HG03439 (cell line): Measurements from ENCODE around the gene DUSP9.

Experiments used
- ATAC-seq: cut with Tn5 transposase; IDR thresholded peaks from one replicate; pipeline ENCODE4 v1.9.1; 2021; ENCODE audit warnings: mild to moderate bottlenecking, moderate library complexity; ENCODE audit not compliant: unreplicated experiment

DUSP9 gene

DNA sequence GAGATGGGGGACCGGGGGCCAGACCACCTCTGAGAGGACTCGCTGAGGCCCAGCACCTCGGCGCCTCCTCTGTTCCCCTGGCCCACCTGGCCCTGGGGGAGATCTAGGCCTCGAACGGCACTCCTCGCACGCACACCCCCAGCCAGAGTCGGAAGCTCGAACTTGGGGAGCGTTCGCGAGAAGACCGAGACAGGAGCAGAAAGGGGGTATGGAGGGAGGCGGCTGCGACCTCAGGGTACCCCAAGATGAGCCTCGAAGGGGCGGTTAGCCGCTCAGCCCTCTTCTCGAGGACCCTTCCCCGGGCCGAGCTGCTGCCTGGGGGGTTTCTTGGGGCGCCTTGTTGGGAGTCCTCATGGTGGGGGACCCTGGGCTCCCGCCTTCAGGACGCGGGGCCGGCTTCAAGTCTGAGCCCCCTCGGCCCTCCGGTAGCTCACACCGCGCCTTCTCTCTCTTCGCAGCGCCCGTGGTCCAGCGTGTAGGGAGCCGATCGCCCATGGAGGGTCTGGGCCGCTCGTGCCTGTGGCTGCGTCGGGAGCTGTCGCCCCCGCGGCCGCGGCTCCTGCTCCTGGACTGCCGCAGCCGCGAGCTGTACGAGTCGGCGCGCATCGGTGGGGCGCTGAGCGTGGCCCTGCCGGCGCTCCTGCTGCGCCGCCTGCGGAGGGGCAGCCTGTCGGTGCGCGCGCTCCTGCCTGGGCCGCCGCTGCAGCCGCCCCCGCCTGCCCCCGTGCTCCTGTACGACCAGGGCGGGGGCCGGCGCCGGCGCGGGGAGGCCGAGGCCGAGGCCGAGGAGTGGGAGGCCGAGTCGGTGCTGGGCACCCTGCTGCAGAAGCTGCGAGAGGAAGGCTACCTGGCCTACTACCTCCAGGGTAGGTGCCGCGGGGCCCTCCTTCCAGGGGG is 706 bp downstream of the DUSP9 start:
- no peak for ATAC-seq

DNA sequence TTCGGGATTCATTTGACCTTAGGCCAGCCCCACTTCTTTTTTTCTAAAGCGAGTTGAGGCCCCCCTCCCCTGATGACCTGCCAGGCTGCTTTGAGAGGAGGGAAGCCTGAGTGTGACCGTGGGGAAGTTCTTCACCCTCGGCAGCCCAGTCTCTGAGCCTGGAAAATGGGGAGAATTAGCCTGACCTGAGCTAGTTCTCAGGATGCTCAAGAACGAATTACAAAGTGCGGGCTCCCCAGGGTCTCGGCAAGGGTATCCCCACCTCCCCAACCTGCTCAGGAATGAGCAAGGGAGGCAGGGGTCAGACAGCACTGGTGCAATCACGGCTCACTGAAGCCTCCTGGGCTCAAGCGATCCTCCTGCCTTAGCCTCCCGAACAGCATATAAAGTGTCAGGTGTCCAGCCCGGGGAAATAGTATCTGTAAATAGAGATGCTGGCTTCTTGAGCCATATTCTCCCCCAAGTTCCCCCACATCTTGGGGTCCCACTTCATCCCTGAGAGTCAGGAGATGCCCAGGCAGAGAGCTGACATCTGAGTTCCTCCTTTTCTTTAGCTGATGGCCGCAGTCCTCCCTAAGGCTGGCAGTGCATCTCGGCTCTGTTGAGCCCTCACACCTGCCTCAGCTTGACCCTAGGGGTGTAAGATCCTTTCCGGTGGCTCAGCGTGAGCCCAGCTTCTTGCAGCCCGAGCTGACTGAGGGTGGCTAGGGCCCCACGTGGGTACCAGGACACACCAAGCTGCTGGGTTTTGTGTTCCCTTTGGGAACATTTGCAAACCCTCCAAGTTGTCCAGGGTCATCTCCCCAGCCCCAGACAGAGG is 1.6 kb downstream of the DUSP9 start:
- no peak for ATAC-seq

DNA sequence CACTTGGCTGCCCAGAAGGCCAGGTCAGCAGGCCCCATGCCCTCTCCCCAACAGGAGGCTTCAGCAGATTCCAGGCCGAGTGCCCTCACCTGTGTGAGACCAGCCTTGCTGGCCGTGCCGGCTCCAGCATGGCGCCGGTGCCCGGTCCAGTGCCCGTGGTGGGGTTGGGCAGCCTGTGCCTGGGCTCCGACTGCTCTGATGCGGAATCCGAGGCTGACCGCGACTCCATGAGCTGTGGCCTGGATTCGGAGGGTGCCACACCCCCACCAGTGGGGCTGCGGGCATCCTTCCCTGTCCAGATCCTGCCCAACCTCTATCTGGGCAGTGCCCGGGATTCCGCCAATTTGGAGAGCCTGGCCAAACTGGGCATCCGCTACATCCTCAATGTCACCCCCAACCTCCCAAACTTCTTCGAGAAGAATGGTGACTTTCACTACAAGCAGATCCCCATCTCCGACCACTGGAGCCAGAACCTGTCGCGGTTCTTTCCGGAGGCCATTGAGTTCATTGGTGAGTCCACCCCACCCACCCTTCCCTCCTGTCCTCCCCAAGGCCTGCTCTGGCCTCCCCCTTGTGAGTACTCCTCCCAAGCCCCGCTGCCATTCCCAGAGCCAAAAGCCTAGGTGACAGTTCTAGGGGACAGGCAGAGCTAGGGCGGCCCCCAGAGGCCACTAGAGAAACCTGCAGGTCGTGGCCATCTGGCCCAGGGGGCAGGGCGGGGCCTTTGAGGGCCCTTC is 2.3 kb downstream of the DUSP9 start:
- ATAC-seq: no peak

DNA sequence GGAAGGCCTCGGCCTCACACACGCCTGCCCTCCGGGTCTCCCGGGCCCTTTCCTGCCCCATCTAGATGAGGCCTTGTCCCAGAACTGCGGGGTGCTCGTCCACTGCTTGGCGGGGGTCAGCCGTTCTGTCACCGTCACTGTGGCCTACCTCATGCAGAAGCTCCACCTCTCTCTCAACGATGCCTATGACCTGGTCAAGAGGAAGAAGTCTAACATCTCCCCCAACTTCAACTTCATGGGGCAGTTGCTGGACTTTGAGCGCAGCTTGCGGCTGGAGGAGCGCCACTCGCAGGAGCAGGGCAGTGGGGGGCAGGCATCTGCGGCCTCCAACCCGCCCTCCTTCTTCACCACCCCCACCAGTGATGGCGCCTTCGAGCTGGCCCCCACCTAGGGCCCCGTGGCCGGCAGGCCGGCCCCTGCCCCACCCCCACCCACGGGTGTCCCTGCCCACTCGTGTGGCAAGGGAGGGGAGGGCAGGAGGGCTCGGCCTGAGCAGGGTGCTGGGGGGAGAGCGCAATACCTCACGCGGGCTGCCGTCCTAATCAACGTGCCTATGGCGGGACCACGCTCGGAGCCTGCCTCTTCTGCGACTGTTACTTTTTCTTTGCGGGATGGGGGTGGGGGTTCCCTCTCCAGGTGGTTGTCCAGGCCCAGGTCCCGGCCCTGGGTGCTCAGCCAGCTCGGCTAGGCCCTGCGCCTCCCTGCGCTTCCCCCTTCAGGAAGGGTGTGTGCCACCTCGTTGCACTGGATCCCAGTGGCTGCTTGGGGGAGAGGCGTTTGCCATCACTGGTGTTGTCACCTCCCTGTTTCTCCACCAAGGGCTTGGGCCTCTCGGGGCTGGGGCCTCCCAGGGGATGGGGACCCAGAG is 3.1 kb downstream of the DUSP9 start:
- ATAC-seq: no peak

DNA sequence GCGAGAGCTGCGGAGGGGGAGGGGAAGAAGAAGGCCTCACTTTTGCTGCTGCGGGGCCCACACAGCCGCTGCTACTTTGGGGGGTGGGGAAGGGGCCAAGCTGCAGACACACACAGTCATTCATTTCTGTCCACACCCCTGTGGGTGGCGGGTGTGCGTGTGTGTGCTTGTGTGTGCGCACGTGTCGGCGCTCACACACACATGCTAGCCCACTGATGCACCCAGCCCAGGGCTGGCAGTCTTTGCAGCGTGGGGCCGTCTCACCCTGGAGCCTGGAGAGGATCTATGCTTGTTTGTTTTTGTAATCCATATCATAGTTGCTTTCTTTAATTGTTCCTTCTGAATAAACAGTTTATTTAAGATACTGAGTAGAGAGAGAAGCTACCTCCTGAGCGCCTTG is 4.0 kb downstream of the DUSP9 start:
- no peak for ATAC-seq

DNA sequence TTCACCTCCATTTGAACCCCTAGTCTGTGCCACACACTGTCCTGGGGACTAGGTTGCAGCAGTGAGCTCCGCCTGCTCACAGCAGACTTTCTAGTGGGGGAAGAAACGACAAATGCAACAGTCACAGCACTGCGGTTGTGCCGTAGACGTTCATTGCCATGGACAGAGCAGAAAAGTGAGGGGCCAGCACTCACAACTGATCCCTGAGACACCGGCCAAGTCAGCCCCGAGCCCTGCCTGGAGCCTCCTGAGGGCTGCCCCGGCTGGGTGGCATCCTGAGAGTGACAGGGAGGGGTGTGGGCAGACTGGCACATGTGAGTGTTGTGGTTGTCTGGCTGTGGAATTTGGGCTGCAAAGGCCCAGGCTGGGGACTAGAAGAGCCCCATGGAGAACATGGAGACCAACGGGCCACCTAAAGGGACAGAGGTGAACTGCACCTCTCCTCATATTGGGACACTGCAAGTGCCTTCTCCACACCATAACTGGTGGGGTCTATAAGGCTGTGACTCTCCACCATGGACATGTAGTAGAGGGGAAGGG is 4.6 kb downstream of the DUSP9 start:
- ATAC-seq: no peak

DNA sequence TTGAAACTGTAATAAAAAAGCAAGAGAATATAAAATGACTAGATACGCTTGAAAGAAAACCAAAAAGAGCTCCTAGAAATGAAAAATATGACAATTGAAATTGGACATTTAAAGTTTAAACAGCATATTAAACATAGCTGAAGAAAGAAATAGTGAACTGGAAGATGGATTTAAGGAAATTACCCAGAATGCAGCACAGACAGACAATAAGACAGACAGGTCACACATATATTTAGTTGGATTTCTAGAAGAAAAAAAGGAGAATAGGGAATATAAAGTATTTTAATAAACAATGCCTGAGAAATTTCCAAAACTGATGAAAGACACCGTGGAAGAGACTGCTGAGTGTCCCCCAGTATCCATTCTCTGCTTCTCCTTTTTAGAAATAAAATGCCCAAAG is 6.6 kb downstream of the DUSP9 start:
- no peak for ATAC-seq

DNA sequence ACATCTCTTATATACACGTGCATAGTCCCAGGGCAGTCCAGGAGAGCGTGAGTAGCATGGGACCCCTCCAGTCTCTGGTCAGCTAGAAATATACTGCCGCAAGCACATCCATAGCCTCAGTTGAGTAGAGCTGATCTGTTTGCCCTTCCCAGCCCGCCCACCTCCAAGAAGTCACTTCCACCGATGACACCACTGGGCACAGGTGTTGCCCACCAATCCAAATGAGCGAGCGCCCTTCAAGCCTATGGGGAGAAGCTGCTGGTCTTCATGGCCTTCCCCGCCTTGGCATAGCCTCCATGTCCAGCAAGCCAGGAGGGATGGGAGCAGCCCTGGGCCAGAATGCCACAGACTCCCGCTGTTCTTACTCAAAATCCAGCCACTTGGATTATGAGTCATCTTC is 10.2 kb downstream of the DUSP9 start:
- no peak for ATAC-seq

DNA sequence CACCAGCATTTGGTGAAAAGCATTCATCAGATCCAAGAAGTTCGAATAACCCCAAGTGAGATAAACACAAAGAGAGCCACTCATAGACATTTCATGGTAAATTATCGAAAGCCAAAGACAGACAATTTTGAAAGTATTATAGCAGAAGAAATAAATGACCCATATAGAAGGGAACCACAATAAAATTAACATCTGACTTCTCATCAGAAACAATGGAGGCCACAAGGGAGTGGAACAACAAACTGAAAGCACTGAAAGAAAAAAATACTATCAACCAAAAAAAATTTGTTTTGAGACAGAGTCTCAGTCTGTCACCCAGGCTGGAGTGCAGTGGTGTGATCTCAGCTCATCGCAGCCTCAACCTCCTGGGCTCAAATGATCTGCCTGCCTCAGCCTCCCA is 12.3 kb downstream of the DUSP9 start:
- no peak for ATAC-seq

DNA sequence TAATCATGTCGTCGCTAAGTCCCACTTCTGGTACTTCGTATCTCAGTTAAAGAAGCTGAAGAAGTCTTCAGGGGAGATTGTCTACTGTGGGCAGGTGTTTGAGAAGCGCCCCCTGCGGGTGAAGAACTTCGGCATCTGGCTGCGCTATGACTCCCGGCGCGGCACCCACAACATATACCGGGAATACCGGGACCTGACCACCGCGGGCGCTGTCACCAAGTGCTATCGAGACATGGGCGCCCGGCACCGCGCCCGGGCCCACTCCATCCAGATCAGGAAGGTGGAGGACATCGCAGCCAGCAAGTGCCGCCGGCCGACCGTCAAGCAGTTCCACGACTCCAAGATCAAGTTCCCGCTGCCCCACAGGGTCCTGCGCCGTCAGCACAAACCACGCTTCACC is 15.3 kb downstream of the DUSP9 start:
- ATAC-seq: no peak

DNA sequence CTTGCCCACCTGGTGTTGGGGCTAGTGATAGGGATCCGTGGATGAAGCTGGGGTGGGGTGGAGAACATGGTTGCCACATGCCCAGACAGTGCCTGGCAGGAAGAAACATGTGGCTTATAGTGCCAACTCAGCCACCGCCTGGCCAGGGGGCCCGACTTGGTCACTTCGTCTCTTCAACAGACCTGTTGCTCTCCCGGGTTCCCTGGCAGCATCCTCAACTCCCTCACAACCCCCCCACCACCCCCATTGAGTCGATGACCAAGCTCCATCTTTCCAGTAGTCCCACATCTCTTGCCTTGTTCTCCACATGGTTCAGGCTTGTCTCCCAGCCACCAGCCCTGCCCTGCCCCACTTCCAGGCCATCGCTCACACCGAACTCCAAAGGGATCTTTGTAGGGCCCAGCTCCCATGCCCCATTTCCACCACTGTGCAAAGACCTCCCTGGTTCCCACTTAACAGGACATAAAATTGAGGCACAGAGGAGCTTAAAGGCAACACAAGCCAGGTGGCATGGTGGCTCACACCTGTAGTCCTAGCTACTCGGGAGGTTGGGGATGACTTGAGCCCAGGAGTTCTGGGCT is 18.8 kb downstream of the DUSP9 start:
- no peak for ATAC-seq

DNA sequence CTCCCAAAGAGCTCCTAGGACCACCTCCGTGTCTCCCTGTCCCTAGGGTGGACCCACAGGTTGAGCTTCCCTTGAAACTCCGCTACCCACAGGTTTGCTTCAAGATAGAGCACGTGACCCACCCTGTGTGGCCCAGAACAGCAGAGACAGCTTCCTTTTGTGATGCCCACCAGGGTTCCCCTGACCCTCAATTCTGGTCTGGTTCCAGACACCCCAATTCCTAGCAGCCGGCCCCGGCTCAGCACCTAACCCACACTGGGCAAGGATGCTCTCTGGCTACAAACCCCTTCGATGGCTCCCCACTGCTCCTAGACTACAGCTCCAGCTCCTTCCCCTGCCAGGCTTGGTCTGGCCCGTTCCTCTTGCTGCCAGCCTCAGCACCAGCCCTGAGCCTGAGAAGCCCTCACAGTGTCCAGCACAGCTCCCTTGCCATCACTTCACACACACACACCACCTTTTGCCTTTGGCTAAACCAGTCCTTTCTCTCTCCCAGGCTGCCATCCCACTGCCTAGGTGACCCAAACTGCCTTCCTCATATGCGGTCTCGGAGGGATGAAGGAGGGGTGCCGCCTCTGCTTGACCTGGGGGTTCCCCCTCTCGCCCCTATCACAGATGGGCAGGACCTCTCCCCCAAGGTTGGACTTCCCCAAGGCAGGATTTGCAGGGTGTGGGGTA is 20.4 kb downstream of the DUSP9 start:
- ATAC-seq: no peak

DNA sequence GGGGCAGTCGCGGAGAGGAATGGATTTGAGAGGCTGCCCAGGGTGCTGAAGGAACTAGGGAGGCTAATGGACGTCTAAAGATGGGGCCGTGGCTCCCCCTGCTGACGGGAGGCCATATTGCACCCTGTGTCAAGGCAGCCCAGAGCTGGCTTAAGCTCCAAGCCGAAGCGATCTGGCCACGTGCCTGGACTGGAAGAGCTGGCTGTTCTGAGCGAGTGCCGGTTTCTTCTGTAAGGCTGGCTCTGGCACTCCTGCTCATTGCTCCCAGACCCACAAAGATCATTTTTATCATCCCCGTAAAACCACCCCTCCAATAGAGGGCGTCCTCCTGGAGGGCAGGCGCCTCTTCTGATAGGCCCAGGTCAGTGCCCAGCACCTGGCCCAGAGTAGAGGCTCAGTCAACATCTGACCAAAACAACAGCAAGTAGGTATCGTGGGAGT is 21.0 kb downstream of the DUSP9 start:
- ATAC-seq: no peak

DNA sequence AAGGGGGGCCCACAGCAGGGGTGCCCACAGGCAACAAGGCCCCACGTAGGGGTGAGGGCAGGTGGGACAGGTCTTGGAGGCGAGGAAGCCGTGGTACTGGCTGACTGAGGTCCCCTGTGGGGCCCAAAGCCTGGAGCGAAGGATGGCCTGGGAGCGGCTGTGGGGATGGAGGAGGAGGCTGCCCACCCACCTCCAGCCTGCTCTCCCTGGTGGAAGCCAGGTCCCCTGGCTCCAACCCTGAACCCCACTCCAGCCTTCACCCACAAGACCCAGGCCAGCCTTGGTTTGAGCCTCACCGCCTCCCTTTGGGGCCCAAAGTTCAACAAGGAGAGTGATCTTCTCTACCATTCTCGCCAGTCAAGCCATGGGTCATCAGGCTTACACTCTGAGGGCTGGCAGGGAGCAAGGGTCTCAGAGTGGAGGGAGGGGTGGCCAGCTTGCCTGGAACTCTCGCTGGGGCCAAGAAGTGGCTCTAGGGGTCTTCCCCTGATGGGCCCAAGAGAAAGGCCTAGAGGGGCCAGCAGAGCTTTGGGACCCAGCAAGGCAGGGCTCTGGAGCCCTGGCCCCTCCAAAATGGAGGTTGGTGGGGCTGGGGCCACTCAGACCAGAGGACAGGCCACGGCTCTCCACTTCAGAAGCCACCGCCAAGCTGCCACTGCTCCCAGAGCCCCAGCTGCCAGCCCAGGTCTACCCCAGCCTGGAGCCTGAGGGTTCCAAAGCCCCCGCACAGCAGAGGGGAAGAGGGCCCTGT is 21.6 kb downstream of the DUSP9 start:
- no peak for ATAC-seq

DNA sequence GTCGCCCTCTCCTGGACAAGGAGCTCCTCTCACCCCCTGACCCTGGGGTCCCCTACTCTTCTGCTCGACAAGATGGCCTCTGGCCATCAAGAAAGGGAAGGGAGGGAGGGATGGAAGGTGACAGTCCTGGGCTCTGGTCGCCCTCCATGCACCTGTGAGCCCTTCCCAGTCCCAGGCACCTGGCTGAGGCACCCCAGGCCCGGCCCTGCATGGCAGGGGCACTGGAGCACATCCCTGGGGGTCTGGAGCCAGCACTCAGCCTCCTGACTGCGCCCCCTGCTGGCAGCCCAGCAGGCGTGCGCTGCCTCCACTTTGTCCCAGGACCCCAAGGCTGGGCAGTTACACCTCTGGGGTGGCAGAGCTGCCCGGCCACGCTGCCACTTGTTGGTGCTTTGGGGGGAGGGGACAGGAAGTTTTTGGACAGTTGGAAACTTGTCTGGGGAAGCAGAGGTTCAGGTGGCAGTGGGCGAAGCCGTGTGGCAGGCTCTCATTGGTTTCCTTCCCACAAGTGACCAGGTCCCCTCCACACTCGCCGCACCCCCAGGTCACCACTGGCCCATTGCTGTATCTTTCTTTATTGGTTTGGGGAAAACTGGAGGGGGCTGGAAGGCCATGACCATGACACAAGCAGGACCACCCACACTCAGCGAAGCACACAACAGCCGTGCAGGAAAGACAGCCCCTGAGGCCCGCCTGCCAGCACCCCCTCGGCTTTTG is 22.3 kb downstream of the DUSP9 start:
- ATAC-seq: no peak

DNA sequence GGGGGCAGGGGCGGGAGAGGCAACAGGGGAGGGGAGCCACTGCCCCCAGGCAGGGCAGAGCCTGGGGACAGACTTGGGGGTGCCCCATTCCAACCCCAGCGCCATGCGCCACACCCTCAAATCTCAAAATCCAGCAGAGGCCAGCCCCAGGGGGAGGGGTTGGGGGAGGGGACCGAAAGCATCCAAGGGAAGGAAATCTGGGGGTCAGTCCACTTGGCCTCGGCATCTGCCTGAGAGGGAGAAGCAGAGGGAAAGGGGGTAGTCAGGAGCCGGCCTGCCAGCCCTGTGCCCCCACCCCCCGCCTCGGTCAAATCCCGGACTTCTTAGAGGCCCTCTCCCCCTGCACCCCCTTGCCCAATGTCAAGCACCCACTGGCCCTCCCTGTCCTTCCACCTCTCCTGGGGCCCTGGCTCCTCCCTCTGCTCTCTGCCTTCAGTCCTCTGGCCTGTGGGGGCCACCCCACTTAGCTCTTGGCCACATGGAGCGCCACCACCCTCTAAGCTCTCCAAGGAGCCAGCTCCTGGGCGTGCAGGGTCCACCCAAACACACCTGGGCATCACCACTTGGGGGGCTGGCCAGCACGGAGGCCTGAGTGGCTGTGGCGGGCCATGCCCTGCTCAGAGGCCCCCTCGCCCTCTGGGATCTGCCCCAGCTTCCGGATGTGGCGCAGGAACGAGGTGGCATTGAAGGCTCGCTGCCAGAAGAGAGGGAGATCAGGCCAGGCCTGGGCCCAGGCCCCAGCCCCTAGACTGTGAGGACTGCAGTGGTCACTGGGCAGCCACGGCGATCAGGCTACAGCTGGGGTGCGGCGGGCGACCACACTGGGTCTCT is 23.1 kb downstream of the DUSP9 start:
- ATAC-seq: no peak
